ENCODE results near the gene SPRN.

The SPRN gene

DNA sequence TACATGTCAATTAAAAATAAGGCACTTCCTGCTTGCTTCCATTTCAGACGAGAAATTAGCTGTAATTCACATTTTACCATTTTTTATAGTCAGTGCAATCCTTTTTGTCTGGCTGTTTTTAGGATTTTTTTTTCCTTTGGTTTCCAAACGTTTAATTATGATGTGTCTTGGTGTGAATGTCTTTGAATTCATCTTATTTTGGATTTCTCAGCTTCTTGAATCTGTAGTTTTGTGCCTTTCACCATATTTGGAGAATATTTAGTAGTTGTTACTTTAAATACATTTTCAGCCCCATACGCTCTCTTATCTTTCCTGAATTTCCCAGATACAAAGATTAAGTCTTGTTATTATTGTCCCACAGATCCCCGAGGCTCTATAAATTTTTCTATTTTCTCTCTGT is 26.9 kb upstream of the SPRN start:
- no peak for TF ChIP-seq POLR2AphosphoS5 (IDR thresholded peaks at IDR 0.05; ENCODE audit: low read depth, low read length)
- TF ChIP-seq TAF1 (IDR thresholded peaks at IDR 0.05; ENCODE audit: borderline replicate concordance, insufficient read depth, low read length): no peak
- TF ChIP-seq SIN3A (IDR thresholded peaks at IDR 0.05; ENCODE audit: borderline replicate concordance, insufficient read depth, low read length): no peak
- TF ChIP-seq, protein P1, sequence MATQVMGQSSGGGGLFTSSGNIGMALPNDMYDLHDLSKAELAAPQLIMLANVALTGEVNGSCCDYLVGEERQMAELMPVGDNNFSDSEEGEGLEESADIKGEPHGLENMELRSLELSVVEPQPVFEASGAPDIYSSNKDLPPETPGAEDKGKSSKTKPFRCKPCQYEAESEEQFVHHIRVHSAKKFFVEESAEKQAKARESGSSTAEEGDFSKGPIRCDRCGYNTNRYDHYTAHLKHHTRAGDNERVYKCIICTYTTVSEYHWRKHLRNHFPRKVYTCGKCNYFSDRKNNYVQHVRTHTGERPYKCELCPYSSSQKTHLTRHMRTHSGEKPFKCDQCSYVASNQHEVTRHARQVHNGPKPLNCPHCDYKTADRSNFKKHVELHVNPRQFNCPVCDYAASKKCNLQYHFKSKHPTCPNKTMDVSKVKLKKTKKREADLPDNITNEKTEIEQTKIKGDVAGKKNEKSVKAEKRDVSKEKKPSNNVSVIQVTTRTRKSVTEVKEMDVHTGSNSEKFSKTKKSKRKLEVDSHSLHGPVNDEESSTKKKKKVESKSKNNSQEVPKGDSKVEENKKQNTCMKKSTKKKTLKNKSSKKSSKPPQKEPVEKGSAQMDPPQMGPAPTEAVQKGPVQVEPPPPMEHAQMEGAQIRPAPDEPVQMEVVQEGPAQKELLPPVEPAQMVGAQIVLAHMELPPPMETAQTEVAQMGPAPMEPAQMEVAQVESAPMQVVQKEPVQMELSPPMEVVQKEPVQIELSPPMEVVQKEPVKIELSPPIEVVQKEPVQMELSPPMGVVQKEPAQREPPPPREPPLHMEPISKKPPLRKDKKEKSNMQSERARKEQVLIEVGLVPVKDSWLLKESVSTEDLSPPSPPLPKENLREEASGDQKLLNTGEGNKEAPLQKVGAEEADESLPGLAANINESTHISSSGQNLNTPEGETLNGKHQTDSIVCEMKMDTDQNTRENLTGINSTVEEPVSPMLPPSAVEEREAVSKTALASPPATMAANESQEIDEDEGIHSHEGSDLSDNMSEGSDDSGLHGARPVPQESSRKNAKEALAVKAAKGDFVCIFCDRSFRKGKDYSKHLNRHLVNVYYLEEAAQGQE (IDR thresholded peaks at IDR 0.05; ENCODE audit: insufficient read depth in 1 of 2, low read depth in 2 of 2, low read length in 2 of 2): no peak
- no peak for TF ChIP-seq FOXP2 (optimal IDR thresholded peaks at IDR 0.05; ENCODE audit: borderline replicate concordance, extremely low read depth, extremely low read length, insufficient read depth)

DNA sequence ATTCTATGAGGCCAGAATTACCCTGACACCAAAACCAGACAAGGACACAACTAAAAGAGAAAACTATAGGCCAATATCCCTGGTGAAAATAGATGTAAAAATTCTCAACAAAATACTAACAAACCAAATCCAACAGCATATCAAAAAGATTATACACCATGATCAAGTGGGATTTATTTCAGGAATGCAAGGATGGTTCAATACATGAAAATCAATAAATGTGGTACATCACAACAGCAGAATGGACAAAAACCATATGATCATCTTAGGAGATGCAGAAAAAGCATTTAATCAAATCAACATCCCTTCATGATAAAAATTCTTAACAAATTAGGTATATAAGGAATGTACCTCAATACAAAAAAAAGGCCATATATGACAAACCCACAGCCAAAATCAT is 23.7 kb upstream of the SPRN start:
- TF ChIP-seq, protein P1 (IDR thresholded peaks at IDR 0.05; ENCODE audit: insufficient read depth in 1 of 2, low read depth in 2 of 2, low read length in 2 of 2): no peak
- no peak for TF ChIP-seq TAF1 (IDR thresholded peaks at IDR 0.05; ENCODE audit: borderline replicate concordance, insufficient read depth, low read length)
- no peak for TF ChIP-seq SIN3A (IDR thresholded peaks at IDR 0.05; ENCODE audit: borderline replicate concordance, insufficient read depth, low read length)
- no peak for TF ChIP-seq POLR2AphosphoS5 (IDR thresholded peaks at IDR 0.05; ENCODE audit: low read depth, low read length)
- TF ChIP-seq FOXP2 (optimal IDR thresholded peaks at IDR 0.05; ENCODE audit: borderline replicate concordance, extremely low read depth, extremely low read length, insufficient read depth): no peak

DNA sequence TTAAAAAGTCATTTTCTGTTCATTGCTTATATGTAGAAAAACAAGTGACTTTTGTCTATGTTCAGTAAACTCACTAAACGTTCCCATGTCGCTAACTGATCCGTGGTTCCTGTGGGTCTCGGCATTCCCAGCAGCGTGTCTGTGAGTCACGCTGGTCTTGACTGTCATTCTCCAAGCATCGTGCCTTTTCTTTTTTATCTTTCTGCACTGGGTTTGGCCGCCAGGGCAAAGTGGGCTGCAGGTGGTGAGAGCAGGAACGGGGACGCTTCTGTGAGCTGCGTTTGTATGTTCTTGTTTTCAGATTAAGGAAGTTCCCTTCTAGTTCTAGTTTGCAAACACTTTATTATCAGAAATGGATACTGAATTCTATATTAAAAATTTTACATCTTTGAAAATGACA is 22.6 kb upstream of the SPRN start:
- TF ChIP-seq SIN3A (IDR thresholded peaks at IDR 0.05; ENCODE audit: borderline replicate concordance, insufficient read depth, low read length) (no peak), TAF1 (IDR thresholded peaks at IDR 0.05; ENCODE audit: borderline replicate concordance, insufficient read depth, low read length) (no peak), POLR2AphosphoS5 (IDR thresholded peaks at IDR 0.05; ENCODE audit: low read depth, low read length) (no peak)

DNA sequence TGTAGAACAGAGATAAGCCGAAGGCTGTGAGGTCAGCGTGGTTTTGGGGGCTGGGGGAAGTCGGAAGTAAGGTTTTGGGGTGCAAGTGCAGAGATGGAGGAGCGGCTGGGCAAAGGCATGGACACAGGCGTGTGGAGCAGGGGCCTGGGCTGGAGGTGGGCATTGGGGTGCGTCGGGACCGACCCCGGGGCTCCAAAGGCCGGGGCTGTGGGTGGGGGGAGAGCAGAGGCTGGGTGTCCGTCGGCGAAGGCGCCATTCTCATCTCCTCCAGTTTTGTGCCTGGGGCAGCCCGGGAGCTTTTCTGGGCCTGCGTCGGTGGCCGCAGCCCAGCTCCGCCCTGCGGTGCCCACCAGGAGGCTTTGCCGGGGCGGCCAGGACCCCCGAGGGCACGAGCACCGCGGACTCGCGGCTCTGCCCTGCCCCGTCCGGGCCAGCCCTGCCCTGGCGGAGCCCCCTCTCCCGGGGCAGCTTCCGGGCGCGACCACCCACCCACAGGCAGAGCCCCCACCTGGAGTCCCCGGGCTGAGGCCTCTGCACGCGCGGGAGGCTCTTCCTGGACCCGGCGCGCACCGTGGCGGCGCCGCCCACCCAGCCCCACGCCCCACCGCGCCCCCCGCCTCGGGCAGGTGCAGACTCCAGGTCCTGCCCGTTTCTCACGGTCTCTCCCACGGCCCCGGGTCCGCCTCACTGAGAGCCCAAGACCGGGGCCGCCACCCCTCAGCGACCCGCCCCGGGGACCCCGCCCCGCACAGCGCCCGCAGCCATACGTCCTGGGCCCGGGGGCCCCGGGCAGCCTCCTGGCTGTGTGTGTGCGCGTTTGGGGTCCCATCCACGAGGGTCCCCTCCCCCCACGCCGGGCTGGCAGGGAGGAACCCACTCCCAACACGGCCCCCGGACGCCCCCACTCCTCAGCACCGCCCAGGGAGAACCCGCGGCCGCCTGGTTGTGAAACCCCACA is 21.6 kb upstream of the SPRN start:
- TF ChIP-seq SIN3A (IDR thresholded peaks at IDR 0.05; ENCODE audit: borderline replicate concordance, insufficient read depth, low read length): no peak
- TF ChIP-seq POLR2AphosphoS5 (IDR thresholded peaks at IDR 0.05; ENCODE audit: low read depth, low read length): no peak
- no peak for TF ChIP-seq TAF1 (IDR thresholded peaks at IDR 0.05; ENCODE audit: borderline replicate concordance, insufficient read depth, low read length)
- TF ChIP-seq, protein P1 (IDR thresholded peaks at IDR 0.05; ENCODE audit: insufficient read depth in 1 of 2, low read depth in 2 of 2, low read length in 2 of 2): no peak
- no peak for TF ChIP-seq FOXP2 (optimal IDR thresholded peaks at IDR 0.05; ENCODE audit: borderline replicate concordance, extremely low read depth, extremely low read length, insufficient read depth)

DNA sequence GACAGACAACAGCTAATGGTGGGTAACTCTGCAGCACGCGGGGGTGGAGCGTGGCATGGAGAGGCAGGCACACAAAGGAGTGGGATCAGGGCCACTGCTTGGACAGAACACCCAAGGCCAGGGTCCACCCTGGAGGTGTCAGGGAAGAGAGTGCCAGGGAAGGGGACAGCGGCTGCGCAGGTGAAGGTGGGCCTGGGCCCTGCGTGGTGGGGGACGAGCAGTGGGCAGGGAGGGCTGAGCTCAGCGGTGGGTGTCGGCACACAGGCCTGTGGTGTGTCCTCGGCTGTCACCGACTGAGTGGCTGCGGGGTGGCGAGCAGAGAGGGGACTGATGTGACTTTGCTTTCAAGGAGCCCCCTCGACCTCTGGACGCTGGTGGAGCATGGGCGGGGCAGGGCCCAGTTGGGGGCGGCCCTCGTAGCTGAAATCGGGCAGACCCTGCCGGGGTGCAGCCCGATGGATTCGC is 20.9 kb upstream of the SPRN start:
- TF ChIP-seq SIN3A (IDR thresholded peaks at IDR 0.05; ENCODE audit: borderline replicate concordance, insufficient read depth, low read length): no peak
- TF ChIP-seq TAF1 (IDR thresholded peaks at IDR 0.05; ENCODE audit: borderline replicate concordance, insufficient read depth, low read length): no peak
- no peak for TF ChIP-seq FOXP2 (optimal IDR thresholded peaks at IDR 0.05; ENCODE audit: borderline replicate concordance, extremely low read depth, extremely low read length, insufficient read depth)
- TF ChIP-seq, protein P1 (IDR thresholded peaks at IDR 0.05; ENCODE audit: insufficient read depth in 1 of 2, low read depth in 2 of 2, low read length in 2 of 2): no peak
- no peak for TF ChIP-seq POLR2AphosphoS5 (IDR thresholded peaks at IDR 0.05; ENCODE audit: low read depth, low read length)
